ENCODE results near the gene DAND5. TPM values are rescaled to one million over a fixed set of nuclear protein-coding genes. Genes with fewer than 3 reads are reported as not detected.

Gene DAND5
- total RNA-seq, 2 experiments from 2014 or later = 0.12 TPM; not detected in 1

DNA sequence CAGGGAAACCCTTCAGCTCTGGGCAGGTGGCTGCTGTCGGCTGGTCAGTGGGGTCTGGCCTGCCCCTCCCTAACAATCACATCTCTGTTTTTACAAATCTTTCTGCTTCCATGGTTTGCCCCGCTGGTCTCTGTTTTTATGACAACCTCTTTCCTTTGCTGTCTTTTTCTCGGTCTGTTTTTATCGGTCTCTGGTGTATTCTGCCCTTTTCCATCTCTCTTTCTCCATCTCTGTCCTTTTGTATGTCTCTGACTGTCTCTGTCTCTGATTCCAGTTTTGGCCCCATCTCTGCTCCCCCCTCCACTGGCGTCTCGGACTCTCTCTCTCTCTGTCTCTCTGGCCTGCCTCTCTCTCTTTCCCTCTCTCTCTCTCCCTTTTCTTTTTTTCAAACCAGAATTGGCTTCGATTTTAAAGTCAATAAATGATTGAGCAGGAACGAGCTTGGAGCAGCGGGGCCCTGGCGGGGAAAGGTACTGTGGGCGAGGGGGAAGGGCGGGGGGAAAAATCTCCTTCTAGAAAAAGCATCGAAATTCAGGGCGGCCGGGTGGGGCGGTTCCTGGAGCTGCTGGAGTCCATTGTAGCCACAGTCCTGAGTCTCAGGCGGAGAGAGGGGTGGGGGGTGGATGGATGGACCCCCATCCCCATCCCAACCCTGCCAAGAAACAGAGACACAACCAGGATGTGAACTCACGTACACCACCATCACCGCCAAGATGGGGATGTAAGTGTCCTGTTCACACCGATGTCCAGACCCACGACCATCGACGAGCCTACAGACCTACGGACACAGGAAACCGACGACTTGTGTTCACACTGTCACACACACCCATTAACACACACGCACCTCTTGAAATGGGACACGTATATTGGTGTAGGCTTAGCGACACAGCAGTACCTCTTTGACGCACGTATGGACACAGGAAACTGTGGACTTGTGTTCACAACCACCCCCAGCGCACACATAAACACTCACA lies 28.9 kb downstream of the DAND5 start:
- Mint-ChIP-seq H3K27ac (no peak overlapping the region), H3K36me3 (no peaks in the 10 kb centered on the region), H3K27me3 (peaks cover 11% of the 10 kb centered on the region), H3K9me3 (no peaks in the 10 kb centered on the region), H3K4me1 (ENCODE audit: low read depth) (peaks cover 6% of the 10 kb centered on the region), H3K4me3 (no peak overlapping the region)
- CTCF ChIA-PET = no interaction called here
- DNase-seq = no peak
- intact Hi-C loops (cut with micrococcal nuclease) = no loop called here
- POLR2A ChIA-PET = no interaction called here

DNA sequence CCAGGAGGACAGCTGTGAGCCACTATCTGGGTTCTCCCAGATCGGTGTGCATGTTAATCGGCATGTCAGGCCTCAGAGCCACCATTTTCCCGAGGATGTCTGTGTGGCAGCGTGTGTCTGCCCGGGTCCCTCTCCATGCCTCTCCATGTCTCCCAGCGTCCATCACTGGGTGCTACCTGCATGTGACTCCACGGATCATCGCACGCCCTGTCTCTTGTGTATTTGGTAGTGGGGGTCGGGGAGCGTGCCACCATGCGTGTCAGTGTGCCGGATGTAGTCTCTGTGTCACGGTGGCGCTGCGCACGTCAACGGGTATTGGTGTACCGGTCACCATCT lies 31.8 kb downstream of the DAND5 start:
- Mint-ChIP-seq H3K27ac (no peak overlapping the region), H3K4me1 (ENCODE audit: low read depth) (no peaks in the 10 kb centered on the region), H3K27me3 (peaks cover 5% of the 10 kb centered on the region), H3K9me3 (no peaks in the 10 kb centered on the region), H3K4me3 (no peak overlapping the region), H3K36me3 (no peaks in the 10 kb centered on the region)
- no peak for DNase-seq
- intact Hi-C loops (cut with micrococcal nuclease) = no loop called here
- ChIA-PET POLR2A (no interaction called here), CTCF (interaction anchor here (1.3 kb wide), 1 partner anchor 17 kb away, joined by 3 read pairs; no protein-coding TSS in a partner anchor)

DNA sequence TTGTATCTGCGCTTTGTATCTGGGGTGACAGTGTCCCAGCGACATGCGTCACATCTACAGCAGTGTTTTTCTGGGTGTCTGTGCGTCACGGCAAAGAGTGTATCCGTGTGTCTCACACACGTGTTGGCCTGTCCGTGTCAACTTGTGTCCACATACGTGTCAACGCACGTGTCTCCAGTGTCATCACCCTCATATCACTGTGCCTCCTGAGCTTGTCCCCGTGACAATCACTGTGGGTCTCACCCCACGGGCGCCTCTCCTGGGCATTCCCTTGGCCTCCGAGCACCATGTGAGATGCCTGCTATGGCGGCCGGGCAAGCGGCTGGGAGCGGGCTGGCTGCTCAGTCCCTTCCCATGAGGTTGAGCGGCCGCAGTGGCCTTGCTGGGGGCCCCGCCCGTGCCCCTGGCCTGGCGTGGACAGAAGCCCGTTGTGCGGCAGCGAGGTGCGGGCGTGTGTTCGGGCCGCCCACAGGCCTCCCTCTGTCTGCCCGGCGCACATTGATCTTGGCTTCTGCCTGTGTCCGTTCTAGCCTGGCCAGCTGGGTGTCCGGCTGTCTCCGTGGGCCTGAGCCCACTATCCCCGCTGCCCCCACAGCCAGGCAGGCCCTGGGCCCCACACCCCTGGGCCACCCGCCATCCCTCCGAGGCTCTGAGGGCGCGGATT lies 32.3 kb downstream of the DAND5 start:
- Mint-ChIP-seq H3K9me3 (no peaks in the 10 kb centered on the region), H3K4me1 (ENCODE audit: low read depth) (no peaks in the 10 kb centered on the region), H3K27me3 (peaks cover 5% of the 10 kb centered on the region), H3K36me3 (no peaks in the 10 kb centered on the region), H3K4me3 (no peak overlapping the region), H3K27ac (no peak overlapping the region)
- ChIA-PET POLR2A (no interaction called here), CTCF (interaction anchor here (0.7 to 5.2 kb wide), 3 partner anchors 59 to 94 kb away, joined by 4 to 26 read pairs (median 5); no protein-coding TSS in a partner anchor)
- DNase-seq = no peak
- intact Hi-C loops (cut with micrococcal nuclease) = no loop called here

DNA sequence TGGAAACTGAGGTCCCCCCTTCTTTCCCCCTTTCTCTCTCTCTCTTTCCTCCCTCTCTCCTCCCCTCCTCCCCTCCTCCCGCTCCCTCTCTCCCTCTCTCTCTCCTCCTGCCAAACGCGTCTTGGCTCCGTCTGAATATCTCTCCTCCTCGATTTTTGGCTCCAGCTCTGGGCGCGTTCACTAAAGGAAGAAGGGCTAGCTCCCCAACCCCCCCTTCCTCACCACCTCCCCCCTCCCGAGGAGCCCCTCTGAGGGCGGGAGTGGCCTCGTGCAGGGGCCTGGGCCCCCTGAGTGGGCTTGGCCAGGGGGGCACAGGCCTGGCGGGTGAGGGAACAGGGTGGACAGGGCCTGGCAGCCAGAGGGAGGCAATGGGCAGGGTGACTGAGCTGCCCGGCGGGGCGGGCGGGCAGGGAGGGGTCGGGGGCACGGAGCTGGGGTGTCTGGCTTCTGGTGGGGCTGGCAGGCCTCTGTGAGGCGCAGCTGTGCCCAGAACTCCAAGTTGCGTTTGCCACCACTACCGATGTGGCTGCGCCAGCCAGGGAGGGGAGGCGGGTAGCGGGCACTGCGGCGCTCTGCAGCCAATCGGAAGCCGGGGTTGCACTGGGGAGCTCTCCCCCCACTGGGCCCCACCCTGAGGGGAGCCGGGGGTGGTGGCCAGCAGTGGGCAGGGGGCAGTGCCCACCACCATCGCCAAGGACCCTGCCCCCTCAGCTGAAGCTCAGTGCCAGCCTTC lies 33.0 kb downstream of the DAND5 start:
- POLR2A ChIA-PET = no interaction called here
- CTCF ChIA-PET = interaction anchor here (0.7 to 5.2 kb wide), 3 partner anchors 58 to 93 kb away, joined by 4 to 26 read pairs (median 5); no protein-coding TSS in a partner anchor
- DNase-seq = no peak

DNA sequence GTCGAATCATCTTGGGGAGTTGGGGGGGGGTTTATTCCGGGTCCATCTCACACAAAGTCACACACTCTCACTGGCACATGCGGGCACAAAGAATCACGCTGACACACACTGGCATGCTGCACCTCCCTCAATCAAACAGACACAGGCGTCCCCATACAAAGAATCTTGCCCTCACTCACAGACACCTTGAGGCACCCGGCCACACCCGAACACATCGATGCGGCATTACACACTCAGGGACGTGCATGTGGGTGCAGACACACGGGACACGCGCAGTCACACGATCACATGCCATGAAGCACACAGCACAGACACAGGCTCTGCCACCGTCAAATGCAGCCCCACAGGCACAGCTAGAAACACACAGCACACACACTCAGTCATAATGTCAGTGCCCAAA lies 33.7 kb downstream of the DAND5 start:
- ChIA-PET CTCF (interaction anchor here (5.2 kb wide), 1 partner anchor 57 kb away, joined by 26 read pairs; no protein-coding TSS in a partner anchor), POLR2A (no interaction called here)
- no peaks in the 10 kb centered on the region for H3K4me1 Mint-ChIP-seq (ENCODE audit: low read depth)
- no peaks in the 10 kb centered on the region for H3K36me3 Mint-ChIP-seq
- no peak overlapping the region for H3K4me3 Mint-ChIP-seq
- peaks cover 3% of the 10 kb centered on the region for H3K27me3 Mint-ChIP-seq
- intact Hi-C loops (cut with micrococcal nuclease) = no loop called here
- no peak for DNase-seq
- no peaks in the 10 kb centered on the region for H3K9me3 Mint-ChIP-seq
- H3K27ac Mint-ChIP-seq = no peak overlapping the region

More for the DNA sequence above, 33.0 kb downstream of the DAND5 start:
- no peaks in the 10 kb centered on the region for H3K9me3 Mint-ChIP-seq
- intact Hi-C loops (cut with micrococcal nuclease) = no loop called here
- H3K27ac Mint-ChIP-seq = no peak overlapping the region
- no peaks in the 10 kb centered on the region for H3K36me3 Mint-ChIP-seq
- no peaks in the 10 kb centered on the region for H3K4me1 Mint-ChIP-seq (ENCODE audit: low read depth)
- H3K27me3 Mint-ChIP-seq = peaks cover 5% of the 10 kb centered on the region
- H3K4me3 Mint-ChIP-seq = no peak overlapping the region

DNA sequence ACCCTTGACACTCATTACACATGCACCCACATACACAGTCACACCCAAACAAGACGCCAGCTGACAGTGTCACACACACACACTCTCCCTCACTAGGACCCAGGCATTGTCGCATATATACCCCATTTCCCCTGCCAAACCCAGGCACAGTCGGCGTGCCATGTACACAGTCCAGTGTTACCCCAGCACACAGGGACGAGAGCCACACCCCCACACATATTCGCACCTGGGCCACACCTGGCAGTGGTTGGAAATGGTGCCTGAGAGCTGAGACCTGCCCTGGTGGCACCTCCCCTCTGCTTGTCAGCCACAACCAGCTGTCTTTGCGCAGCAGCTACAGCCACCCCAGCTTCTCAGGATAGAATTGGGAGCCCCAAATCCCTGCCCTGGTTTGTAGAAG lies 34.9 kb downstream of the DAND5 start:
- no peaks in the 10 kb centered on the region for H3K36me3 Mint-ChIP-seq
- peaks cover 7% of the 10 kb centered on the region for H3K27me3 Mint-ChIP-seq
- no peaks in the 10 kb centered on the region for H3K9me3 Mint-ChIP-seq
- H3K4me3 Mint-ChIP-seq = no peak overlapping the region
- no peak for DNase-seq
- intact Hi-C loops (cut with micrococcal nuclease) = no loop called here
- no peaks in the 10 kb centered on the region for H3K4me1 Mint-ChIP-seq (ENCODE audit: low read depth)
- CTCF ChIA-PET = interaction anchor here (0.6 to 5.2 kb wide), 4 partner anchors 13 to 89 kb away, joined by 3 to 26 read pairs (median 4); no protein-coding TSS in a partner anchor
- POLR2A ChIA-PET = no interaction called here
- no peak overlapping the region for H3K27ac Mint-ChIP-seq

DNA sequence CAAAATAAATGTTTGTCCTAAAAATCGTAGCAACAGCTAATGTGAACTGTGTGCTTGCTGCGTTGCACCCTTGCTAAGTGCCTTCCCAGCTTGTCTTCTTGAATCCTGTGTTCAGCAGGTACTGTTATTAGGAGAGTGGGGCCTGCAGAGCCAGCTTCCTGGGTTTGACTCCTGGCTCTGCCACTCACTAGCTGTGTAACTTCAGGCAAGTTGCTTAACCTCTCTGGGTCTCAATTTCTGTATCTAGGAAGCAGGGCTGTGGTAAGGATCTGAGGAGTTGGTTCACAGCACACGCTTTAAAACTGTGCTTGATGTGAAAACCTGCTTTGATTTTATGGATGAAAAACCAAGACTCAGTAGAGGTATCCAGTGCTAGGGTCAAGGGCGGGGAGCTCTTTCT lies 35.9 kb downstream of the DAND5 start:
- no peak for DNase-seq
- no peaks in the 10 kb centered on the region for H3K36me3 Mint-ChIP-seq
- ChIA-PET POLR2A (no interaction called here), CTCF (interaction anchor here (0.8 to 5.2 kb wide), 6 partner anchors 26 to 88 kb away, joined by 3 to 26 read pairs (median 5); no protein-coding TSS in a partner anchor)
- no peak overlapping the region for H3K4me3 Mint-ChIP-seq
- intact Hi-C loops (cut with micrococcal nuclease) = no loop called here
- no peaks in the 10 kb centered on the region for H3K4me1 Mint-ChIP-seq (ENCODE audit: low read depth)
- peaks cover 11% of the 10 kb centered on the region for H3K27me3 Mint-ChIP-seq
- no peaks in the 10 kb centered on the region for H3K9me3 Mint-ChIP-seq
- no peak overlapping the region for H3K27ac Mint-ChIP-seq

DNA sequence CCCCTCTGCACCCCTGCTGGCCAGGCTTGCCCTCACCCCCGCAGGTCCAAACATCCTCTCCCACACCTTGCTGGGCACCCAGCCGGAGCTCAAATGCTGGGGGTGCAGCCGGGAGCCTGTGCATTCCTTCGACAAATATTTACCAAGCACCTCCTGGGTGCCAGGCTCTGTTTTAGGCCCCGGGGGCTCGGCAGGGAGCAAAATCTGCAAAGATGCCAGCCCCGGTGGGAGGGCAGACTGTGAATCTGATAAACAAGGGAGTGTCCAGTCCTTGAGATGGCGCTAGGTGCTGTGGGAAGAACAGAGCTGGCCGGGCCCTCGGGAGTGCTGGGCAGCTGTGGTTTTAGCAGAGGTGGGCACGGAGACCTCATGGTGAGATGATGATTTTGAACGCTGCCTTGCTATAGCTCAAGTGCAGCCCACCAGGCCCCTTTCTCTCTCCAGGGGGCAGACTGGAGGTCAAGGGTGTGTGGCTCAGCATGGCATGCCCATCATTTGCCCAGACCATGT lies 36.5 kb downstream of the DAND5 start:
- POLR2A ChIA-PET = no interaction called here
- CTCF ChIA-PET = interaction anchor here (1.4 to 5.2 kb wide), 5 partner anchors 28 to 88 kb away, joined by 5 to 26 read pairs (median 8); no protein-coding TSS in a partner anchor
- Mint-ChIP-seq H3K36me3 (no peaks in the 10 kb centered on the region), H3K27me3 (peaks cover 17% of the 10 kb centered on the region), H3K27ac (no peak overlapping the region), H3K4me3 (no peak overlapping the region), H3K4me1 (ENCODE audit: low read depth) (no peaks in the 10 kb centered on the region), H3K9me3 (no peaks in the 10 kb centered on the region)
- DNase-seq = no peak
- intact Hi-C loops (cut with micrococcal nuclease) = no loop called here

DNA sequence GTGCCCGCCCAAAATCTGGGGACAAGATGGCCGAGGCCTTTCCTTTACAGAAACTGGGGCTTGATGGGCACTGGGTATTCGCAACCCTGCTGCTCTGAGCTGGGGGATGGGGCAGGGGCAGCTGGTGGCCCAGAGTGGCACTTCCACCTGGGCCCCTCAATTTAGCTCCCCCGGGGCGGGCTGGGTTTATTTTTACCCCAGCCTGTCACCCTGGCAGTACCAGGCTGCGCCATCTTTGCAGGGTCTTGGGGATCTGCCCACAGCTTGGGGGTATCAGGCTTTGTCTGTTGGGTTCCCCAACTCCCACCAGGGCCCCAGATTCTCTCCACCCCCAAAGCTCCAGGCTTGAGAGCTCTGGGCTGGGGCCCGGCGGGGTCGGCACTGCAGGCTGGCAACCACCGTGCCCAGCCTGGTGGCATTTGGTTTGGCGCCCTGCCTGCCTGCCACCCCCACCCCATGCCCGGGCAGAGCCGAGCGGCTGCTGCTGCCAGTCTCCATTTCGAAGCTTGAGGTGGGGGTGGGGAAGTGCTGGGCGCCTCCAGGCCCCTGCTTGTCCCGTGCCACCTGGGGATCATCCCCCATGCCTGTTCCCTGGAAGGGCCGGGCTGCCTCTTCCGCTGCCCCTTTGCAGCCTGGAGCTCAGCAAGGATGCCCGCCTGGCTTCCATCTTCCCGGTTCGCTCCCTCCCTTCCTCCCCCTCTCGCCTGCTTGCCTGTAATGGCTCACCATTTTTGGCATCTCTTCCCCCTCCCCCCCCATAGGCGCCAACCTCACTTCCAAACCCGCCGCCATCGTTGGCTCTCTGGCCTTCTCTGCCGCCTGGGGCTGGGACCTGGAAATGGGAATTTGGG lies 37.3 kb downstream of the DAND5 start:
- Mint-ChIP-seq H3K27ac (no peak overlapping the region), H3K4me1 (ENCODE audit: low read depth) (peaks cover 3% of the 10 kb centered on the region), H3K9me3 (no peaks in the 10 kb centered on the region), H3K27me3 (peaks cover 24% of the 10 kb centered on the region), H3K36me3 (no peaks in the 10 kb centered on the region), H3K4me3 (no peak overlapping the region)
- intact Hi-C loops (cut with micrococcal nuclease) = no loop called here
- POLR2A ChIA-PET = no interaction called here
- CTCF ChIA-PET = interaction anchor here (1.4 to 5.2 kb wide), 4 partner anchors 27 to 88 kb away, joined by 5 to 26 read pairs (median 8); no protein-coding TSS in a partner anchor
- DNase-seq = no peak

DNA sequence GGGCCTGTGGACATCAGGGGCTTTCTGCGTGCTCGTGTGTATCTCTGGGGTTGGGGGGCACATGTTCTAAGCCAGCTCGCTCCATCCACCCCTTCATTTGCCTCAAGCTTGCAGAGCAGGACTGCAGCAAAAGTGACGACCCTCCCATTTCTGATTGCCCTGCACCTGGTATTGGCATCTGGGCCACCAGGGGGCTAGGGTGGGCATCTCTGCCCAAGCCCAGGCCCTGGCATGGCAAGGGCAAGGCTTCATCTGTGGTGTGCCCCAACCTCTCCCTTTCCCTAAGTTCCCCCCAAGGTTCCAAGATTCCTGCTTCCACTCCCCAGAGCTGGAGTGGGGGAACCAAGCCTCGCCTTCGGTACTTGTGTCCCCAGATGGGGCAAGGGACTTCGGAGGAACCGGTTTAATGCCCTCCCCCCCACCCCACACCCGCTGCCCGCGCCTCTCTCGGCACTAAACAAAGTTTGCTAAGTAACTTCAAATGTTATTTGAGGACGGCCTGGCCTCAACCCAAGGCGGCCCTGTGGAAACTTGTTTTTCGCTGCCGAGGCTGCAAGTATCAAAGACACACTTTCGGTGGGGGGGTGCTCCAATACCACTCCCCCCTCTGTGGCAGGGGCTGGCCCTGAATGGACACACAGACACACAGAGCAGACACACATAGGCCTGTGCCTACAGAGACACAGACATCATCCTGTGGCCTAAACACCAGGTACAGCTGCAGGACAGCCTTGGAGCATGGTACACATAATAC lies 38.1 kb downstream of the DAND5 start:
- Mint-ChIP-seq H3K27me3 (peaks cover 31% of the 10 kb centered on the region), H3K9me3 (no peaks in the 10 kb centered on the region), H3K27ac (no peak overlapping the region), H3K36me3 (no peaks in the 10 kb centered on the region), H3K4me1 (ENCODE audit: low read depth) (peaks cover 6% of the 10 kb centered on the region), H3K4me3 (no peak overlapping the region)
- DNase-seq = no peak
- POLR2A ChIA-PET = no interaction called here
- CTCF ChIA-PET = interaction anchor here (1.5 to 2.0 kb wide), 2 partner anchors 30 to 87 kb away, joined by 8 read pairs; no protein-coding TSS in a partner anchor
- intact Hi-C loops (cut with micrococcal nuclease) = no loop called here

Measured in activated CD4-positive, alpha-beta memory T cell treated with anti-CD3 and anti-CD28 coated beads for 36 hours (primary cell).